ENCODE measurements around the gene KCND3. TPM values are rescaled to one million over a fixed set of nuclear protein-coding genes. Genes with fewer than 3 reads are reported as not detected.
"Not testable (repeated sequence)": the region's sequence is repeated elsewhere in the genome, so short reads cannot be mapped to it uniquely, and the experiment has no call there.

Gene KCND3
- polyA plus RNA-seq, 1 donor, result 2.1 TPM

DNA sequence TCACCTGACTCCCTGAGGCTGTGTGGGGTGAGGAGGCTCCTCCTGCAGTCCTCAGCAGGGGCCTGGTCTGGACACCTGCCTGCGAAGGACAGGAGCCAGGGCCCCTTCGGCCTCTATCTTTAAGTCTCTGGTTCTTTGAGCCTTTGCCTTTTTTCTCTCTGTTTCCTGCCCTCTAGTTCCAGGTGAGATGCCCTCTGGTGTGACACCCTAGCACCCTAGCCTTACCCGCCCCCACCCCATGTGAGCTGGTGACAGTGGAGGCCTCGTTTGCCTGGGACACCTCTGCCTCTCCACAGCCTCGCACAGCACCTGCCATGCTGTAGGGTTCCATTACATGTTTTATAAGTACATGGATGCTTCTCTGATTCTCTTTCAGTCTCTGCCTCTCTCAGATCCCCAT, 186.5 kb downstream of the KCND3 start:
- no peak for DNase-seq

DNA sequence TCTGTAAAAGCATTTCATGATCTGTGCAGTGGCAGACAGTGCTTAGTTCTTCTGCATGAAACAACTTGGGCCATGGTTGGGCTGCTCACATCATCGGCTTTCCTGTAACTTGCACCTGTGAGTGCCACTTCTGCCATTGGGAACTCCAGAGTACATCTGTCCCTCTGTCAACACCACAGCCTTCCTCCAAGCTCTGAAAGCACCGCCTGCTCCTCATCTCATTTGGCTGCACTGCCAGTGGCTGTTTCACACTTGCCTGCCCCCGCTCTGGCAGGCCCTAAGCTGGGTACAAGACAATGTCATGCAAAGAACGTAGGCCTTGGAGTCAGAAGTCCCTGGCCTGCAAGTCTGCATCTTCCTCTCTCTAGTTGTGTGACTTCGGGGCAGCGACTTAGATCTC, 187.4 kb downstream of the KCND3 start:
- DNase-seq, result no peak

DNA sequence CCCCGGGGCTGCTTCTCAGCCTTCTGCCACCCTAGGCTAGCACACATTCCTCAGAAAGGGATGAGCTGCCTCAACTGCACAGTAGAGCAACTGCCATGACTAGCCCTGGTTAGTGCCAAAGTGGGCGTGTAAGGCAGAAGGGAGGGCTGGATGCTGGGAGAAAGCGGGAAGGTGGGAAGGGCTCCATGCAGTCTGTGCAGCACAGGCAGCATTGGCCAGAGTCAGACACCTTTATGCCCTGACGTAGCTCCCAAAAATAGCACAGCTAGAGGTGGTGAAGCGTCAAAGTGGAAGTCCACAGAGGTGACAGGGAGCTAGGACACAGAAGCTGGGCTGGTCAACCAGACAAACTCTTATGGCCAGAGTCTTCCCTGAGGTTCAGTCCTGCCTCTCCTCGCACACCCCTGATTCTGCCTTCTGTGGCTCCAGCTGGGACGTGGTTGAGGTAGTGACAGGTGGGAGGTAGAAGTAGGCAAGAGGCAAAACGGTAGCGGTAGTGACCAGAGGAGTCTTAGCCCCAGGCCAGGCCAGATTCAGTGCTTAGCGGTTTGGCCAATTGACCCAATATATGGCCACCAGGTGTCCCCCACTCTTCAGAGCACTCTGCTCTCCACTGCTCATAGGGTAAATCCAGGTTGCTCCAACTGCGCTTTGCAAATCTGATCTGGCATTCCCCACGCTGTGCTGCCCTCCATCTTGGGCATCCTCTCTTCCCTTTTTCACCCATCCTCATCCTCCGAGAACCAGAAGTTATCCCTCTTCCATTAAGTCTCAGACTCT, 188.2 kb downstream of the KCND3 start:
- no peak for DNase-seq

DNA sequence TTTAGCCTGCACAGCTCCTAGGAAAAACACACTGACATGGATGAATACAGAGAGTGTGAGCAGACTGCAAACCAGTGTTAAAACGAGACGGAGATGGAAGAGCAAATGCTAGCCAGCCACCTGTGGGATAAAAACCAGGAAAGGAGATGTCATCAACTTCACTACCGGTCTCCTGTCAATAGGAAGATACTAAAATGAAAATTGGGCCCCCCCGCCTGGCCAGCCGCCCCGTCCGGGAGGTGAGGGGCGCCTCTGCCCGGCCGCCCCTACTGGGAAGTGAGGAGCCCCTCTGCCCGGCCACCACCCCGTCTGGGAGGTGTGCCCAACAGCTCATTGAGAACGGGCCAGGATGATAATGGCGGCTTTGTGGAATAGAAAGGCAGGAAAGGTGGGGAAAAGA, 189.7 kb downstream of the KCND3 start:
- not testable (repeated sequence) for DNase-seq

DNA sequence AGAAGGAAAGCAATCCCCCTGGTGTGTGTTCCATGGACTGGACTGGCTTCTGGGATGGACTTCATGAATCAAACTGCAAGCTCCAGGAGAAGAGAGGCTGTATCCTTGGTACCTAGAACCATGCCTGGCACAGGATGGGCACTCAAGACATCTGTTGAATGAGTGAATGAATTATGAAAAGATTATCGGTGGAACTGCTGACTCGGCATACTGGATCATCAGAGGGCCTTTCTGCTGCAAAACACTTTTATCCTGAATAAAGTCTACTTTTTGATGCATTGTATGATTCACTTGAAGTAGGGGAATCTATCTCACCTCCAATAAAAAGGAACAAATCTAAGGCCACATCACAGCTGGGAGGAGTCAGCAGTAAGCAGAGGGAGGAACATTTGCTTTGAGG, 190.9 kb downstream of the KCND3 start:
- no peak for DNase-seq

DNA sequence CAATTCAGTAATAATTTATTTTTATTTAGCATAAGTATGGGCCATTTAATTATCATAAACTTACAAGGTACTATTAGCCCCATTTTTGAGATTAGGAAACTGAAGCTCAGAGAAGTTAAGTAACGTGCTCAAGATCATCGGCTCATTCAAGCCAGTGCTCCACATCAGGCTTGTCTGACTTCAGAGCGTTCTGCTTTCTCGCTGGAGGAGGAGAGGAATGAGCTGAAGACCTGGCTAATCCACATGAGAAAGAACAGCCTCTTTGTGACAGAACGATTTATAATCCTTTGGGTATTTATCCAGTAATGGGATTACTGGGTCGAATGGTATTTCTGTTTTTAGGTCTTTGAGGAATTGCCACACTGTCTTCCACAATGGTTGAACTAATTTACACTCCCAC, 194.1 kb downstream of the KCND3 start:
- DNase-seq, result no peak

DNA sequence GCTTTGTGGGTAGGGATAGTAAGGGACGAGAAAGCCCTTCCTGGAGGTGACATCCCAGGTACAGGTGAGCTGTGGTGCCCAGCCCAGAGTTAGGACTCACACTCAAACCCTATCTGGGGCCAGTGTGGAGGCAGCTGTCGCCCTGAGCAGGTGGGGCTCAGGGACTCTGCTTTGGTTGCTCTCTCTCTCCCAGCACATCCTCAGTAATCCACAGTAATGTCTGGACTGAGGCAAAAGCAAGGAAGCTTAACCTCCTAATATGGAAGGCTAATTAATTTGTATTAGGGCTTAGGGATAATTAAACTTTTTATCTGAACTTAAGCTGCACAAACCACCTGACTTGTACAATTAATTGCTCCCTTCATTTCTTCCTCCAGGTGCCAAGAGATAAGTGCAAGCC, 195.5 kb downstream of the KCND3 start:
- no peak for DNase-seq

DNA sequence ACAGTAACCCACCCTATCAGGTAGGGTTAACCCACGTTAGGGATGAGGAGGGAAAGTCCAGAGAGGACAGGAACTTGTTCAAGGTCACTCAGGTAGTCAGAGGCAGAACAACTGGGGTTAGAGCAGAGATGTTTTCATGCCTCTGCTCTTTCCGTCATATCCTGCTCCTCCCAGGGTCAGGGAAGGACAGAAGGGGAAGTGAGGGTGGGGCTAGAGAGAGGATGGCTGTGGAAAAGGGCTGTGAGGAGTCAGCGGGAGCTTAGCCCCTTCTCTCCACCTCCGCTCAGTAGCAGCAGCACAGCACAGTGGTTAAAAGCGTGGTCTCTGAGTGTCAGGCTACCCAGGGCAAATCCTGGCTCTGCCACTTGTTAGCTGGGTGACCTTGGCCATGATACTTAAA, 197.2 kb downstream of the KCND3 start:
- no peak for DNase-seq

DNA sequence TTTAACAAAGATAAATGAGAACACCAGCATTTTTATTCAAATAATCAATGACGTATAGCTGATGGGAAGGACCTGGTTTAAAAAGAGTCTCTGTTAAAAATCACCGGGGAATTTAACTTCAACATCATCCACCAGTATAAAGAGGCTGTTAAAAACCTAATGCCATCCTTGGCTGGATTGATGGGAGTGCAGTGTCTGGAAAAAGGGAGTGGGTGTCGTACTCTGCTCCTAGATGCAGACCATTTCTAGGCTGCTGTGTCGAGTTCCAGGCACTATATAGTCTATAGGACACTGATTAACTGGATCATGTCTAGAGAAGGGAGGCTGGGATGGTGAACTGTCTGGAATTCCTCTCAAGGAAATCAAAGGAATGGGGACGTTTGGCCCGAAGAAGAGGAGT, 197.7 kb downstream of the KCND3 start:
- DNase-seq, result no peak

DNA sequence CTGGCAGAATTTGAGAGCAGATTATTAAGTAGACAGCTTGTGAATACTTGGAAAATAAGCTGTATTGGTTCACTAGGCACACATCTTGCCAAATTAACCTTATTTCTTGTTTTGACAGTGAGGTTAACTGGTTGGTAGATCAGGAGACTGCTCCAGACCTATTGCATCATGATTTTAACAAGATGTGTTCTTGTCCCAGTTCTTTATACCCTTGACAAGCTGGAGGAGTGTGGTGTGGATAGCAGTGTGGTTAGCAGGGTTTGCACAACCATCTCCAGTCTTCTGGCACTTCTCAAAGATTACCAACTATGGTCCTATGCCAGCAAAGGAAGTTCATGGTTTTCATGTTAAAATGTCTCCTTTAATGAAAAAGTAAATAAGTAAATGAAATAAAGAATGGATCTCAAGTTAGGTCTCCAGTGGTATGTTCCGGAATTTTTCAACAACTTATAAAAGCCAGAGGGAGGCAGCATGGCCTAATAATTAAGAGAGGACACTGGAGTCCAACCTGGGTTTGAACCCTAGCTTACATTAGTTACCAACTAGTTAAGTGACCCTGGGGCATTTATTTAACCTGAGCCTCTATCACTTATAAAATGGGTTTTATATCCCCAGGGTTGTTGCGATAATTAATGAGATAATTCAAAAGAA, 199.7 kb downstream of the KCND3 start:
- no peak for DNase-seq

DNA sequence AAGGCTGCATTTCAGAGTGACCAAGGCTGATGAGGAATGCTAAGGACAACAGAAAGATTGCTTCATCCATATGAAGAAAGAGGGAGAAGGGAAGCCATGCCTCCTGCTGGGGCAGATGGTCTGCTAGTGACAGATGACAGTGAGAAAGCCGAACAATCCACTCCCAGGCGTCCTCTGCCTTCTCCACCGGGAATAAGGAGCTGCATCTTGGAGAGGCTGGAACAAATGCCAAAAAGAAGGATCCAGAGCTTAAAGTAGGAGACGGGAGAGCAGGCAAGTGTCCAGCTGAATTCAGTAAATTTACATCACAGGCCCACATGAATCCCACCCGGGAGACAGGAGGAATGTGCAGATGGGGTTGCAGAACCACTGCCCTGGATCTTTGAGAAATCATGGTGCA, 200.3 kb downstream of the KCND3 start:
- peak; percentile 7 for DNase-seq

DNA sequence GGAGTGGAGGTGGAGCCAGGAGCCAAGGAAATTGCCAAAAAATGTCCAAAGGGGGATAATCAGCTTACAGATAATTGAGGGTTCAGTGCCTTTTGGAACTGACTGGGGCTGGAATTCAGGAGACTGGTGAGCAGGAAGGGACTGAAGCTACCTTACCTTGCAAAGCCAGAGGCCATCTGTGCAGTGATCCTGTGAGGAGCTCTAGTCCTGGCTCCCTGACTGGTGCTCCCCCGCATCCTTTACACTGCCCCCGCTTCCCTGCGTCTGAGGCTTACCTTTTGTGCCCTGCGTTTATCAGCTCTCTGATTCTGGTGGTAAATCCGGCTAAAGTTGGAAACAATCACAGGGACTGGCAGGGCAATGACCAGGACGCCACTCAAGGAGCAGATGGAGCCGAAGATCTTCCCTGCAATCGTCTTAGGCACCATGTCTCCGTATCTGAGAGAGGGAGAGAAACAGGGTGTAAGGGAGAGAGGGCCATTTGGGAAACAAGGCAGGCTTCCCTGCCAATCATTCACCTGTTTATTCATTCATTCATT, 202.7 kb downstream of the KCND3 start:
- DNase-seq, result no peak

DNA sequence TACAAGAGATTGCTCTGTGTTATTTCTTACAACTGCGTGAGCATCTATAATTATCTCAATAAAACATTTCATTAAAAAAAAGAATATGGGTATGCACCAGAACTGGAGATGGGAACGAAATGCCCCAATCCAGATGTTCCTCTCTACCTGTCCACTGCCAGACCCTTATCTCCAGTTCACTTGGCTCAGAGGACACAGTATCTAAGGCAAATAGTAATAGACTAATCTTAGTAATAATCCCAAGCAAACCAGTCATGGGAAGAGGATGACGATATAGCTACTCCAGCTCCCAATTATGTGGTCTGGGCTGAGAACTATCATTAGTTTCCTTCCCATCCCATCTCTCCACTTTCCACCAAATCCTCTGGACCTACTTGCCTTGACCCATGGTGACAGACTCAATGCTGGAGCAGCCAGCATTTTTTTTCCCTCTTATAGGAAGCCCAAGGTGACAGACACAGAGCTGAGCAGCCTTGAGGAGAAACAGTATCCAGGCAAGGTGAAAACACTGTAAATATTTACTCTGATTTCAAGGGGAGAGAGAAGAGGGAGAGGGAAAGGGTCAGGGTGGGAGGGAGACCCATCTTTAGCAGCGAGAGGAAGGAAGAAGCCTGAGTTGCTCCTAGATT, 205.1 kb downstream of the KCND3 start:
- DNase-seq, result no peak

DNA sequence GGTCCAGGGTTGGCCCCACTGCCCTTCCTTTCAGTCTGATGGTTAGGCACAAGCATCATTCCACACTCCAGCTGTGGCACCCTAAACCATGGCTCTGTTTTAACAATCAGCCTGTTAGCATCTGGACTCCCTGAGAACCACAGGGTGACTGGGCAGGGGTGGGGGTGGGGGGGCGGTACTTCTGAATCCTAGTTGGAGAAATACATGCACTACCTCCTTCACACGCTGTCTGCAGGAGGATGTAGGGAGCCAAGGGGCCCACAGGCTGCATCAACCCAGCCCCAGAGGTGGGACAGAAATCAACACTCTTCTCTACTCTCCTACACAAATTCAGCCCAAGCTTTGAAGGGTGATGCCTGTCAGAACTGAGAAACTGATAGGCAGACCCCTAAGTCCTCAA, 209.9 kb downstream of the KCND3 start:
- no peak for DNase-seq

DNA sequence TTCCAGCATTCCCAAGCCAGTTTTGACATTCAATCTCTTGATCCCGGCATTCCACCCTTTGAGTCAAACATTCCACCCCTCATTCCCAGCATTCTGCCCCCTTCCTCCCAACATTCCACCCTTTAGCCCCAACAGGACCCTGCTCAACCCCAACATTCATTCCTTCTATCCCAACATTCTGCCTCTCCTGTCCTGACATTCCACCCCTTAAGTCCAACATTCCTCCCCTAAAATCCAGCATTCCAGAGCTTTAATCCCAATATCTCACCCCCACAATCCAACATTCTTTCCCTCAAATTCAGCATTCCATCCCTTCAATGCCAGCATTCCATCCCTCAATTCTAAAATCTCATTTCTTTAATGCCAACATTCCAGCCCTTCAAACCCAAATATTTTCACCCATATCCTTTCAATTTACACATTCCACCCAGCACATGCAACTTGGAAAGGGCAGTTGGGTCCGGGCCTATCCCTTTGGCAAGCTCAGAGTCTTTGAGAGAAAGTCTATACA, 210.9 kb downstream of the KCND3 start:
- DNase-seq, result no peak

DNA sequence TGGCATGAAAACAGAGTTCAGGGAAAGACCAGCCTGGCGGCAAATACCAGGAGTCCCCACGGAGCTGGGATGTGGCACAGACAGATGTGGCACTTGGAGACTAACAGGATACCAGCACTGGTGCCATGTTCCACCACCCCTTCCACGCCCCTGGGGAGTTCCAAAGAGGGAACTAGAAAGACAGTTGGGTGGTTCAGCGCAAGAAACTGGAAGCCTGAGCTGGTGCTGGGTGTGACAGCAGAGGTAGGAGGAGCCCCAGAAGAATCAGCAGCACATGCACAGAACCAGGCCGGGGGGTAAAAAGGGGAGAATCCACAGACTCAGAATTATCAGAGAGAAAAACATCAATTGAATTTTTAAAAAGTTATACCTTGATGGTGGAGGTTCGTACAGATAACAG, 211.4 kb downstream of the KCND3 start:
- no peak for DNase-seq

DNA sequence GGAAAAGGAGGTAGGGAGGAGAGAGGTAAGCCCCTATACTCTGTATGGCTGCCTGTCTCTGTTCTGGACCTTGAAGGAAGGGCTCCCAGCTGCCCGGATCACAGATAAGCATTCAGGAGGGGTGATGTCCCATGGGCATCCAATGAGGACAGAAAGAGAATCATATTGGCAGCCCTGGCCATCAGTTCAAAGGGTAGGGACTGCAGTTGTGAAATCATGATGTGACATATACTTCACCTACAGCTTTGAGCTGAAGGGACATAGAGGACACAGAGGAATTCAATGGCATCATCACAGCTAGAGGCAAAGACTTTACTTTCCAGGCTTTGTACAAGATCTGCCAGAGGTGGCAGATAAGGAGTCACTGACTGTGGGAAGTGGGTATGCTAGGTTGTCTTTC, 212.2 kb downstream of the KCND3 start:
- DNase-seq, result no peak

DNA sequence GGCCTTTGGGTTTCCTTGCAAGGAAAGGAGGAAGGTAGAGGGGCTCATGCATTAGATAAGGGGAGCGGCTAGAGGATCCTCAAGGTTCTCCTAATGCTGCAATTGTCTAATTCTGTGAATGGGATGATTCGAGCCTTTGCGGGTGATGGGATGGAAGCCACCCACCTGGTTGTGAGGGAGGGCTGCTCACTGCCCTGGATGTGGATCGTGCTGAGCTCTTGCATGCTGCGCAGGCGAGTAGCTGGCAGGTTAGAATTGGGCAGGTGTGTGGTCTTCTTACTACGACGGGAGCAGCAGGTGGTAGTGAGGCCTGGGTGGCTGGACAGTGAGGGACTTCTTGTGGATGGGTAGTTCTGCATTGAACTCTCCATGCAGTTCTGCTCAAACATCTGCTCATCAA, 212.6 kb downstream of the KCND3 start:
- no peak for DNase-seq

DNA sequence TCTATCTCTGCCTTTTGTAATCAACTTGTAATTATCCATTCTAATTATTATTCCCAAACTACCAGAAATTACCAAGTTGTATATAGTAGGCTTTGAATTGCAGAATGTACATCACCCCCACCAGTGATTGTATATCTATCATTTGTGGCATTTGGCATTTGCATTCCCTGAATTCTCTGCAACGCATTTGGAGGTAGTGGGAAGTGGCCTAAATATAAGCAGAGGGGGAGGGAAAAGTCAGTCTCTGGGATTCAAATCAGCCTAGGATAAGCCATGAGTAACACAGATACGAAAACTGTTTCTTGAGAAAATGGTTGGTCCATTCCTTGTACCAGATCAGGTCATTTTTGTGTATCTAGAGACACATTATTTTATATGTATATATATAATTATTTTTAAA, 213.1 kb downstream of the KCND3 start:
- DNase-seq, result no peak

DNA sequence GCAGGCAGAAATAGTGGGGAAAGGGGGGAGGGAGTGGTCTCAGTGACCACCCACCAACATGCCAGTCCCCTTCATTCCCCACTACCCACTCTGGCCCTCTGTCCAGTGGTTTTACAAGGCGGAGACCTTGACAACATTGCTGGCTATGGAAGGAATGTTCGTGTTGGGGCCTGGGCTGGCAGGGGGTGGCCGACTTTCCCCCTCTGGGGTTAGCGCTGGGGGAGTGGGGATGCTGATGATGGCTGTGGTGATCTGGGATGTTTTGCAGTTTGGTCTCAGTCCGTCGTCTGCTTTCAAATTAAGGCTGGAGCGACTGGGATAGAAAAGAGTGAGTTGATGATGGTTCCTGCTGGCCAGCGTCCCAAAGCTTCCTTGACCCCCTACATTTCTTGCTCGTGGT, 213.5 kb downstream of the KCND3 start:
- DNase-seq, result no peak

DNA sequence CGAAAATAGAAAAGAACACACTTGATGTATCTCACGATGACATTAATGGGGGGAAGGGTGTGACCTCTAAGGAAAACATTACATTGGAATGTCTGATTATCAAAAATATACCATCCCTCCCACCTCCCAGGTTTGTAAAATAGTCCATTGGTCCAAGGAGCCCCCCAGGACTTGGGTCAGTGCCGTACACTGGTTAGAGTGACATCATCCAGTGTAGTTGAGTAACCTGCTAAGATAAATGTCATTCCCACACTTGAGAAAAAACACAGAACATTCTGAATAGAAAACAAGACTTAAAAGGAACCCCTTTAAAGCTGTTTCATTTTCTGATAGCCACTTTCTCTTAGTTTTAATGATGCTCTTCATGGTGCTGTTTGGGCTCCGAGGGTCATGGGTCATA, 218.6 kb downstream of the KCND3 start:
- DNase-seq, result no peak

DNA sequence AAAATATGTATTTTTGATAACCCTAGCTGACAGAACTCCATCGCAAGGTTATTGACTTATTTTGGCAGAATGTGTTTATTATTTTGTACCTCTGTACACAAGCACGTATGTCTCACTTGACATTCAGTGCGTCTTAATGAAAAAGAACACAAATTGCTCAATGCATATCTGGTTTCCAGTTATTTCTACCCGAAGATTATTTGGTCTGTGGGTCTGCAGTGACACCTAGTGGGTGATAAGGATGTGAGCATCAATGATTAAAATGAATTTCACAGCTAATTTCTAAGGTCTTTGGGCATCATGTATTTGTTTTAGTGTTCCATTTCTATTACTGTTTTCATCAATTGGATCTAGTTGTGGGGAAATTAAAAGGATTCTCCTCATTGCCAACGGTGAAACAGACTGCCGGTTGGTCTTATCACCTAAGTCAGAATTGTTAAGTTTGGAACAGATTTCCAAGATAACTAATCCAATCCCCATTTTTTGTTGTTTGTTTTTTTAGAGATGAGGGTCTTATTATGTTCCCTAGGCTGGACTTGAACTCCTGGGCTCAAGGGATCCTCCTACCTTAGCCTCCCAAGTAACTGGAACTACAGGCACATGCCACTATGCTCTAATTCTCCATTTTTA, 219.8 kb downstream of the KCND3 start:
- DNase-seq, result peak; percentile 61

DNA sequence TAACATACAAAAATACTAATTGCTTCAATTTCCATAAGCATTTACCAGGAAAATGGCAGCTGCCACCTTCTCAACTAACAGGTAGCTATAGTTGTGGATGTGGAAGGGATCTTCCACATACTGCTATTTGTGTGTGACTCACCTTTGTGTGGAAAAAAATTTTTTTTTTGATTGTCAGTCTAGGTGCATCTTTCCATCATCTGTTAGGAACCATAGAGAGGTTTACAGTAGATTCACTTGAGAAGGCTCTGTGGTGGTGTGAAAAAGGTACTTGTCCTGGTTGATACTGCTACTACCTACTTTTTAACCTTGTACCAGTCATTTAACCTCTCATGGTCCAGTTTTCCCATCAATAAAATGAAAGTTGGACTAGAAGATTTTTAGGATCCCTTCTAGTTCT, 220.8 kb downstream of the KCND3 start:
- DNase-seq, result no peak

Measured in hindlimb muscle (tissue), 1 donor.